ENCODE measurements around the gene SLC6A17.

The SLC6A17 gene

DNA sequence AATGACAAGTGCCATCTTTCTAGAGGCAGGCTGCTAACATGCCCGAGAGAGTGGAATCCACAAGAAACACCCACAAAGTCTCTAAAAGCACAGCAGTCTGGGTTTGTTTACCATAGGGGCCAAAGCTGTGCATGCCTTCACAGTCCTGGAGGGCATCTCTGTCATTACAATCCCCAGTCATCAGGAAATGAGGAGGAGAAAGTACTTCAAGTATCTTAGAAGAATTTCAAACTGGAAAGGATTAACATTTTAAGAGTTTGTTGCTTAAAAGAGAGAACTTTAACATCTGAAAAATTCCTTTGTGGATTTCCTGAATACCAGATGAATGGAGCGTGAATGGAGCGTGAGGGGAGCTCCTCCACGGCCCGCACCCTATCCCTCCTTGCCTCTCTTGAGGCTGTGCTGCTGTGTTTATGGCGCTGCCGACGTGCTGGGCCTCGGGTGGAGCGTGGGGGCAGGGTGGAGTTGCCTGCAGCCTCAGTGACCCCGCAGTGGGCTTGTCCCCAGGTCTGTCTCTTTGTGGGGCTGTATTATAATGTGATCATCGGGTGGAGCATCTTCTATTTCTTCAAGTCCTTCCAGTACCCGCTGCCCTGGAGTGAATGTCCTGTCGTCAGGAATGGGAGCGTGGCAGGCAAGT, 23.3 kb downstream of the SLC6A17 start:
- H3K4me3 ChIP-seq (ENCODE audit: low read length), result no peak overlapping the region
- TF ChIP-seq ZNF274 (IDR thresholded peaks at IDR 0.05; ENCODE audit: low read depth, low read length), result no peak

DNA sequence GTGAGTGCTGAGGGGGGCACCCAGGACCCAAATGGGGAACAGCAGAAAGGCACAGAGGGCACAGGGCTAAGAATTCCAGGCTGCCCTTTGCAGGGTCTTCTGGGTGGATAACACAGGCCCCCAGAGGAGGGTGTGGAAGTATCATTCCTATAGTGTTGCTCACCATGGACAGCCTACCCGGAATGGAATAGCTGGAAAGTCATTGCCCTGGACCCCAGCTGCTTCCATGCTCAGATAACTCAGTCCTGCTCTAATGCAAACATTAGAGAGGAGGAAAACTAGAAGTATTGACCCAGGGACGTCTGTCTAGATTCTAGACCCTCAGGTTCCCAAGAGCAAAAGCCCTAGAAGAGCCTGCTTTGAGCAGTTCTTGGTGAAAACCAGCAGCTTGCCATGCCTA, 24.7 kb downstream of the SLC6A17 start:
- TF ChIP-seq ZNF274 (IDR thresholded peaks at IDR 0.05; ENCODE audit: low read depth, low read length), result no peak

DNA sequence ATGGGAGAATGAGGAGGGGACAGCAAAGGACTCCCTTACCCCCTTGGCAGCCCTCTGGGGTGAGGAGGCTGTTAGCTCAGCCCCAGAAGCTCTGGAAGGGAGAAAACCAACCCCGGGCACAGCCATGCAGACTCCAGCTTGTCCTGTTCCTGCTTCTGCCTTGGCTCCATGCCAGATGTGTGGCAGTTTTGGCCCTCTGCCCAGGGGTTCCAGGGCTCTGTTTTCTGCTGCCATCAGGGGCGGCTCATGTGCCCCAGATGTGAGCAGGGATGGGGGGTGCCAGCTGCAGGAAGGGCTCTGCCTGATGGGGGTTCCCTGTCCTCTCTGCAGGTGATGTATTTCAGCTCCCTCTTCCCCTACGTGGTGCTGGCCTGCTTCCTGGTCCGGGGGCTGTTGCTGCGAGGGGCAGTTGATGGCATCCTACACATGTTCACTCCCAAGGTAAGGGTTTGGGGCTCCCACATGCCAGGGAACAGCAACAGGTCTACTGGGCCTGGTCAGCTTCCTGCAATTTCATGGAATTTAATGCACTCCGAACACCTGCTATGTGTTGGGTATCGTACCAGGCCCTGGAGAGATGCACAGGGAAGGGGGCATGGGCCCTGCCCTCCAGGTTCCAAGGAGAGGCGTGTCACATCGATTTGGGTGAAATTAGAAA, 26.1 kb downstream of the SLC6A17 start:
- TF ChIP-seq ZNF274 (IDR thresholded peaks at IDR 0.05; ENCODE audit: low read depth, low read length), result no peak

More for the DNA sequence above, 24.7 kb downstream of the SLC6A17 start:
- H3K4me3 ChIP-seq (ENCODE audit: low read length), result no peak overlapping the region

DNA sequence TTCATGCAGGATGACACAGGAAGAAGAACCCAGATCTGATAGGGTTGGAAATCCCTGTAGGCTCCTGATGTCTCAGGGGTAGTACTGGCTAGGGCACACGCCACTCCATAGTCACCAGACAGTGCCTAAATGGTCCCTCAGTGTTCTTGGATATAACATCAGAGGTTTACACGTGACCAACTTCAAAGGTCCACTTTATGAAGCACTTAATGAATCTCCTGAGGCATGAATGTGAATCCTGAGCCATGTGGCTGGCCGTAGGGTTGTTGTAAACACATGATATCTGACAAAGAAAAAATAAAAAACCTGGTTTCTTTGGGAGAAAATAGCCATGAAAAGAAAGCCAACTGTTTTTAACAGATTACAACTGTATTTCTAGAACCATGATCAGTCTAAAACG, 27.5 kb downstream of the SLC6A17 start:
- no peak for TF ChIP-seq ZNF274 (IDR thresholded peaks at IDR 0.05; ENCODE audit: low read depth, low read length)
- H3K4me3 ChIP-seq (ENCODE audit: low read length), result no peak overlapping the region

More for the DNA sequence above, 26.1 kb downstream of the SLC6A17 start:
- H3K4me3 ChIP-seq (ENCODE audit: low read length), result no peak overlapping the region

DNA sequence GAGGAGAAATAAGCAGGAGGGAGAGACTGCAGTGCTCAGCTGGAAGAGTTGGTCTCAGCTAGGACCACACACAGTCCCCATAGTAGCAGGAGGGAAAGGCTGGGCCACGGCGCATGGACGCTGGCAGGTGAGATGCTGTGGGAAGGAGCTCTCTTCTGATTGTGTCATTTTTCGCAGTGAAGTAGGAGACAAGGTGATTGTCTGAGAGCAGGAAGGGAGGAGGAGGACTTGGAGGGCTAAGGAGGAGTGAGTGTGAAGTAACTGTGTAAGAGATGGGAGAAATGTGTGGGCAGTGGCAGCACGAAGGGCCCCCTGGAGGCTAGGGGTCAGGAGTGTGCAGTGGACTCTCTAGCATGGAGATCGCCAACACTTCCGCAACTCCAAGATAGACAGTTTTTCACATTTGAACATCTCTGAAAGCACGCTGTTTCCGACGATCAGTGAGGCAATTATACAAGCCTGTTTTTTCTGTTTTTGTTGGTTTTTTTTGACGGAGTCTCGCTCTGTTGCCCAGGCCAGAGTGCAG, 33.4 kb downstream of the SLC6A17 start:
- no peak overlapping the region for H3K4me3 ChIP-seq (ENCODE audit: low read length)
- no peak for TF ChIP-seq ZNF274 (IDR thresholded peaks at IDR 0.05; ENCODE audit: low read depth, low read length)

DNA sequence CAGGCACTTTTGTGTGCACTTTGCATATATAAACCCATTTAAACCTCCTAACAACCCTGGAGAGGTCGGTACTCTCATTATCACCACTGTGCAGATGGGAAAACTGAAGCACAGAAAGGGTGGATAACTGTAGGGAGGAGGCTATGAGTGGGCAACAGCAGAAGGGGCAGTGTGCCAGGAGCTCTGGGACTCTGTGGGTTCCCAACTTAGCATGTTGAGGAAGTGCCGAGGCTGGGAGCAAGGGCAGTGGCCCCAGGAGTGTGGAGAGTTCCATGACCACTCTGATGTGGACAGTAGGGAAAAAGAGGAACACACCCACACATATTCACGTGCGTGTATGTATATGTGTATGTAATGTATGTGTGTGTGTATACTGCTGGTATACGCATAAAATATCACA, 34.2 kb downstream of the SLC6A17 start:
- H3K4me3 ChIP-seq (ENCODE audit: low read length), result no peak overlapping the region
- TF ChIP-seq ZNF274 (IDR thresholded peaks at IDR 0.05; ENCODE audit: low read depth, low read length), result no peak

DNA sequence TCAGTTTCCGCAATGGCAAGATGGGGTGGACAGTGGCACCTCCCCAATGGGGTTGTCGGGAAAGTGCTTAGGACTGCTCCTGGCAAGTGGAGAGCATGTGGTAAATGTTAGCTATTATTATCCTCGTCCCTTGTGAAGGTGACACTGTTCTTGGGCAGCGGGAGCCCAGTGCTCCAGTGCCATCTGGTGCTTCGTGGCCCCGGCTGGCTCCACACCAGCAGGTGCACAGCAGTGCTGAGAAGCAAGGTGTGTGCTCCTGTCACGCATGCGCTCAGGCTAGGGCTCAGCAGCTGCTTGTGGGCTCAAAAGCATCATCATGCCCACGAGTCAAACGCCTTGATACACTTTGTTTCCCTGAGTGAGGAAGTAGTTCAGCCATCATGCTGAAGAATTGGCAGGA, 34.9 kb downstream of the SLC6A17 start:
- H3K4me3 ChIP-seq (ENCODE audit: low read length), result no peak overlapping the region
- no peak for TF ChIP-seq ZNF274 (IDR thresholded peaks at IDR 0.05; ENCODE audit: low read depth, low read length)

DNA sequence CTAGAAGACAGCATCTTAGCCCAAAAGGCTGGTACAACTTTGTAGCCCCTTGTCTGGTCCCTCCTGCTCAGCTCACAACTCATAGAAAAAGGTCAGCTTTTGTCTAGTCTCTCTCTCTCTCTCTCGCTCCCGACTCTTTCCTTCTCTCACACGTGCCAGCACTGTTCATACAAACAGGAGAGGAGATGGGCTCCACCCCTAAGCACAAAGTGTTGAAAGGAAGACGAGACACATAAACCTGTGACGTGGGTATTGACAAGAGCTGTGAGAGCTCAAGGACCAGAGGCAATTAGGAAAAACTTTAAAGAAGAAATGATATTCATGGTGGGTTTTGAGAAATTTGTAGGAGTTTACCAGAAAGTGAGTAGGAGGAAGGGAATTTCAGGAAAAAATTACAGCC, 36.3 kb downstream of the SLC6A17 start:
- no peak overlapping the region for H3K4me3 ChIP-seq (ENCODE audit: low read length)
- TF ChIP-seq ZNF274 (IDR thresholded peaks at IDR 0.05; ENCODE audit: low read depth, low read length), result no peak

DNA sequence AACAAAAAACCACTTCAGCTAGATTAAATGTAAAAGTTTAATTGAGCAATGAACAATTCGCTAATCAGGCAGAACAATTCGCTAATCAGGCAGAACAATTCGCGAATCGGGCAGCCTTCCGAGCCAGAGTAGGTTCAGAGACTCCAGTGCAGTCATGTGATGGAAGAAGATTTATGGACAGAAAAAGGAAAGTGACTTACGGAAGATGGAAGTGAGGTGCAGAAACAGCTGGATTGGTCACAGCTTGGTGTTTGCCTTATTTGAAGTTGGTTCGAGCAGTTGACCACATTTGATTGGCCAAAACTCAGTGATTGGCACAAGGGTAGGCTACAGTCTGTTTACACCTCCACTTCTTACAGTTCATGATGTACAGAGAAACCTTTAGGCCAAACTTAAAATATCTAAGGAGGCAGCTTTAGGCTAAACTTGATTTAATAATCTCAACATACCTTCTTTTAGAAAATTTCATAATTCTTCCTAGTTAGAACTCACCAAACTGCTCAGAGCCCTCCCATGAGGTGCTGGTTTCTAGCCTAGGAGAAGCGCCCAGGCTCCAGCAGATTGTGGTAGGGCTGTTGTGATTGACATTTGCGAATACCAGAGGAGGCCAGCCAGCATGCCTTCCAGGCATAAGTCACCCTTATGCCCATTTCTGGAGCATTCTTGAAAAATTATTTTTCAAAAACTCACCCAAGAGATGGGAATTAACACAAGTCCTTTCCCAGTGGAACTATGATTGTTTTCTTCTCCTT, 37.0 kb downstream of the SLC6A17 start:
- no peak overlapping the region for H3K4me3 ChIP-seq (ENCODE audit: low read length)
- no peak for TF ChIP-seq ZNF274 (IDR thresholded peaks at IDR 0.05; ENCODE audit: low read depth, low read length)

DNA sequence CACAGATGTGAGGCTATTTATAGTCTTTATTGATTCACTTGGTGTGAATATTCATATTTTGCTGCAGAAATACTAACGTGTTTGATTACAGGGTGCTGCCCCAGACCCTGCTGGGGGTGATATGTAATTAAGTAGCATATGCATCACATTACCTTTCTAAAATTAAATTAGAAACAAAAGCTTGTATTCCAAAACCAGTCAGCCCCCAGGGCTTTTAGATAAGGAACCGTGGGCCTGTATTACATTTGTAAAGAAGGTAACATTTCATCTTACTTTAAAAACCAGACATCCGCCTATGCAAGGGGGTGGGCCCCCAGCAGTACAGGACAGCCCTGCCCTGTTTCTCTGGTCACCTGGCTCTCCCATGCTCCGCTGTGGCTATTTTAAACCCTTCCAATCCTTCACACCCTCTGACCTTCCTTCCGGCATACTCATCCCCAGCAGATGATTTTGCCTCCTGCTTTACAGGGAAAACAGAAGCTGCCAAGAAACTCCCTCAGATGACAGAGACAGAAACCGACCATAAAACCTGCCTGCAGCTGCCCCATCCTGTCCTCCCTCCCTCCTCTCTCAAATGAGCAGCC, 37.8 kb downstream of the SLC6A17 start:
- no peak overlapping the region for H3K4me3 ChIP-seq (ENCODE audit: low read length)
- no peak for TF ChIP-seq ZNF274 (IDR thresholded peaks at IDR 0.05; ENCODE audit: low read depth, low read length)

DNA sequence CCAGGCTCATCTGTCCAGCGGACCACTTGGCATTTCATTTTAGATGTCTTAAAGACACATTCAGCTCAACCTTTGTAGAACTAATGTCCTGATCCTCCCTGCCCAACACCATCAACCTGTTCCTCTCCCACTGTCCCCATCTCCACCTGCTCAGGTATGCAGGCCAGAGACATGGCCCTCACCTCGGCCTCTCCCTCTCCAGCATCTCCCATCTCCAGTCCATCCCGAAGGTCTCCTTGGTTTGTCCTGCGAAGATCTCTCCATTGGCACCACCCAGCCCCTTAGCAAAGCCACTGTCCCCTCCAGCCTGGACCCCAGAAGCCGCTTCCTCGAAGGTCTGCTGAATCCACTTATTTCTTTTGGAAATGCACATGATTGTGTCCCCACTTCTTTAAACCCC, 38.9 kb downstream of the SLC6A17 start:
- no peak overlapping the region for H3K4me3 ChIP-seq (ENCODE audit: low read length)
- TF ChIP-seq ZNF274 (IDR thresholded peaks at IDR 0.05; ENCODE audit: low read depth, low read length), result no peak

DNA sequence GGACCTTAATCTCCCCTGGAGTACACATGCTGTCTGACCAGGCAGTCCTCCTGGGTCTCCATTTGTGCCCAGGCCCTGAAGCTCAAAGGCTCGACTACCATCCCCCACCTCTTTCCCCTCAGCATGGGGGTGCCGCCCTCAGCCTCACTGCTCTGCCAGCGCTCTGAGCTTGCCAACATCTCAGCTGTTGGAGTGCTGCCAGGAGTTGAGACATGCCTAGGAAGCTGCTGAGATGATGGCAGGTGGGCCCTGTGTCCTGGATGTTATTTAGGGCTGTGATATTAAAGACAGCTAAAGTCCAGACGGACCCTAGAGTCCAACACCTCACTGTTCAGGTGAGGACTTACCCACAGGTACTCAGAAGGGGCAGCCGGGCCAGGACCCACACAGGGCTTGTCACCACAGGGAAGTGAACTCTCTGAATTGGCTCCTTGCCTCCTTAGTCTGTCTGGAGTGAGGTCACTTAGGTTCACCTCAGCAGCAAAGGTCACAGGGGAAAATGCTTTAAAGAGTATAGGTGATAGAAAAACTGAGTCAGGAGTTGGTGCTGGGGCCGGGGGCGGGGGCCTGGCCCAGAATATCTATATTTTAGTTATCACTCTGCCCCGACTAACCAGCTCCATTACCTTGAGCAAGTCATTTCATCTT, 40.1 kb downstream of the SLC6A17 start:
- no peak for TF ChIP-seq ZNF274 (IDR thresholded peaks at IDR 0.05; ENCODE audit: low read depth, low read length)
- no peak overlapping the region for H3K4me3 ChIP-seq (ENCODE audit: low read length)

DNA sequence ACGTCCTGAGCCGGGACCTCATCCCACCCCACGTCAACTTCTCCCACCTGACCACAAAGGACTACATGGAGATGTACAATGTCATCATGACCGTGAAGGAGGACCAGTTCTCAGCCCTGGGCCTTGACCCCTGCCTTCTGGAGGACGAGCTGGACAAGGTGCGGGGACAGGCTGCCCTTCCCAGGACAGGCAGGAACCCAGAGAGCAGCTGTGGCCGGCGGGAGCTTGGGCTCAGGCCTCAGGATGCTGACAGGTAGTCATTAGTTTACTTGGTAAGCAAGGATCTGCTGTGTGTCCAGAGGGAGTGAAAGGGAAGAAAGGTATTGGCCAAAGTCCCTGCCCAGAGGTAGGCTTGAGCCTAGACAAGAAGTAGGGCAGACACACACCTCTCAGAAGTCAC, 42.2 kb downstream of the SLC6A17 start:
- no peak for TF ChIP-seq ZNF274 (IDR thresholded peaks at IDR 0.05; ENCODE audit: low read depth, low read length)
- H3K4me3 ChIP-seq (ENCODE audit: low read length), result no peak overlapping the region

DNA sequence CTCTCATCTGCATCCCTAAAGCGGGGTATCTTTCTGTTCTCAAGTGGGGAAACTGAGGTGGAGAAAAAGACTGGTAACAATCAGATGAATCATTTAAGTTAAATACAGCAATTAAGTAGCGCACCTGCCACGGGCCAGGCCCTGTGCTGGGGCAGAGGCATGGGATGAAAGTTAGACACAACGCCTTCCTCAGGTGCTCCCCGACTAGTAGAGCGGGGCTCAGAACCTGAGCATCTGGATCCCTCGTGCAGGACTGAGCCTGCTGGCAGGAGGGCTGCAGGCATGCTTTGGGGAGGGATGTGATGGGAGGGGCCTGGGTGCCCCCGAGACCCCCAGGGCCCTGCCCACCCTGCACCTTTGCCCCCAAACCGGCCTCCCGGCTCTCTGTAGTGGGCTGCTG, 44.9 kb downstream of the SLC6A17 start:
- no peak overlapping the region for H3K4me3 ChIP-seq (ENCODE audit: low read length)
- TF ChIP-seq ZNF274 (IDR thresholded peaks at IDR 0.05; ENCODE audit: low read depth, low read length), result no peak

All from GM08714 (cell line).